K562 (cell line): Measurements from ENCODE around the gene PHKA1. TPM values are rescaled to one million over a fixed set of nuclear protein-coding genes. Genes with fewer than 3 reads are reported as not detected.

Source experiments
- ATAC-seq: fragments of 200-7000 bp; cut with Tn5 transposase; 3 replicates; pipeline ENCODE4 v1.9.1; 2020; ENCODE audit warnings: moderate library complexity
- BruUV-seq: library from RNA; stranded (reverse); fragments of 400-500 nt; replicated peaks from 2 replicates; lab custom pipeline; 2021; lab: Mats Ljungman, UMichigan
- CTCF ChIA-PET: fragments of 300-600 bp; formaldehyde crosslinking; extraction: SDS; loops from one replicate; lab custom pipeline; 2021; ENCODE audit warnings: low intra/inter-chr PET ratio; lab: Yijun Ruan, JAX
- POLR2A ChIA-PET: fragments of 300-600, 350-650 bp; sonication (Branson Sonifier 250); formaldehyde crosslinking; extraction: SDS; loops from one replicate; lab custom pipeline; 2021; ENCODE audit warnings: antibody characterized with exemption, inconsistent platforms; lab: Yijun Ruan, JAX
- DNase-seq, 4 experiments: peaks; one replicate each; pipeline versions ENCODE4 v3.0.0 to v3.0.0-alpha.2; 2011 to 2018; ENCODE audit warnings: low spot score in 3 of 4, mixed read lengths in 3 of 4; ENCODE audit errors: extremely low read depth in 1 of 4
- FAIRE-seq: peaks from 2 replicates; lab custom pipeline; 2011; peaks lifted over from hg19 to GRCh38; lab: Jason Lieb, UNC
- H2AFZ ChIP-seq: 2 replicates; pipeline ENCODE4 v1.6.0; 2011; ENCODE audit warnings: low read depth, low read length, control low read depth, inconsistent platforms
- H3K27ac ChIP-seq: fragments of 200-600 bp; 3 replicates; pipeline ENCODE4 v1.8.0; 2011; ENCODE audit warnings: low read depth, mild to moderate bottlenecking, control low read depth, inconsistent platforms, low read length, moderate library complexity, mixed read lengths; ENCODE audit errors: extremely low read depth
- H3K27me3 ChIP-seq, 2 experiments: fragments of 300-600 bp in 1 of 2; 2 replicates in 1 of 2; 3 replicates in 1 of 2; pipeline versions ENCODE4 v1.6.0 to v1.8.0; 2011; ENCODE audit warnings: inconsistent platforms in 2 of 2, low read length in 2 of 2, mild to moderate bottlenecking in 1 of 2, mixed read lengths in 1 of 2, moderate library complexity in 1 of 2; ENCODE audit not compliant: control insufficient read depth in 2 of 2, insufficient read depth in 2 of 2
- H3K36me3 ChIP-seq: fragments of 300-600 bp; 3 replicates; pipeline ENCODE4 v1.8.0; 2011; ENCODE audit warnings: mild to moderate bottlenecking, low read length, inconsistent platforms; ENCODE audit not compliant: control insufficient read depth, insufficient read depth
- H3K4me1 ChIP-seq, 2 experiments: fragments of 200-600 bp in 1 of 2; replicated peaks in 1 of 2; 2 replicates in 1 of 2; 3 replicates in 1 of 2; pipeline versions ENCODE4 v1.5.1 to v1.8.0; 2011; ENCODE audit warnings: inconsistent platforms in 2 of 2, low read length in 2 of 2, mild to moderate bottlenecking in 1 of 2, mixed read lengths in 1 of 2, moderate library complexity in 1 of 2; ENCODE audit not compliant: control insufficient read depth in 2 of 2, insufficient read depth in 2 of 2
- H3K4me2 ChIP-seq: 2 replicates; pipeline ENCODE4 v1.6.1; 2011; ENCODE audit warnings: low read length, control low read depth, inconsistent platforms, mixed read lengths; ENCODE audit not compliant: insufficient read depth
- H3K4me3 ChIP-seq: fragments of 200-600 bp; sonication (generic), shearing (Covaris generic); 2 replicates; pipeline ENCODE4 v1.5.1; 2016; ENCODE audit warnings: control low read depth, inconsistent platforms
- H3K79me2 ChIP-seq: fragments of 200-600 bp; 3 replicates; pipeline ENCODE4 v1.8.0; 2011; ENCODE audit warnings: low read length, inconsistent platforms; ENCODE audit not compliant: control insufficient read depth, insufficient read depth
- H3K9ac ChIP-seq, 2 experiments: 2 replicates each; pipeline versions ENCODE4 v1.6.0 to v1.6.1; 2011; ENCODE audit warnings: low read depth in 2 of 2, low read length in 2 of 2, control low read depth in 1 of 2, inconsistent platforms in 1 of 2, mild to moderate bottlenecking in 1 of 2, mixed read lengths in 1 of 2; ENCODE audit not compliant: insufficient read depth in 1 of 2
- H3K9me1 ChIP-seq: one replicate; pipeline ENCODE4 v1.6.0; 2011; ENCODE audit warnings: inconsistent platforms, mild to moderate bottlenecking, low read length, moderate library complexity; ENCODE audit not compliant: control insufficient read depth, insufficient read depth
- H3K9me3 ChIP-seq: replicated peaks from 2 replicates; pipeline ENCODE4 v1.5.1; 2011; ENCODE audit warnings: low read depth, low read length, inconsistent platforms; ENCODE audit not compliant: control insufficient read depth, insufficient read depth
- H4K20me1 ChIP-seq: replicated peaks from 2 replicates; pipeline ENCODE4 v1.6.1; 2011; ENCODE audit warnings: low read length, inconsistent platforms, mixed read lengths; ENCODE audit not compliant: control insufficient read depth, insufficient read depth
- NFYB ChIP-seq: IDR thresholded peaks from 2 replicates; pipeline ENCODE4 v1.6.1; 2011; ENCODE audit warnings: mild to moderate bottlenecking, moderate library complexity; ENCODE audit not compliant: insufficient read length; ENCODE audit errors: extremely low read depth
- NR0B1 ChIP-seq: fragments of 450-650 bp; IDR thresholded peaks from one replicate; pipeline ENCODE4 v1.6.1; 2018; ENCODE audit warnings: mild to moderate bottlenecking, moderate library complexity; ENCODE audit not compliant: partially characterized antibody
- ZNF184 ChIP-seq: sonication (generic); formaldehyde crosslinking; IDR thresholded peaks from 2 replicates; pipeline ENCODE4 v1.5.0; 2020; ENCODE audit warnings: missing genetic modification reagents
- WGBS: fragments of 100-300 bp; shearing (Covaris generic); methylation state at CpG from one replicate; pipeline ENCODE4 v1.1.6; 2016; ENCODE audit warnings: low coverage, mixed read lengths; ENCODE audit not compliant: insufficient coverage; ENCODE audit errors: missing lambda C conversion rate; 5-methylcytosine and 5-hydroxymethylcytosine counted together
- in situ Hi-C: fragments of 300-500 bp; cut with MboI; formaldehyde crosslinking; loops from 4 replicates; pipeline ENCODE4 v1.15.0; 2018; ENCODE audit warnings: inconsistent platforms, mixed read lengths
- intact Hi-C: fragments of 100-400 bp; cut with micrococcal nuclease; formaldehyde crosslinking; loops from 2 replicates; pipeline ENCODE4 v1.14.2; 2022
- polyA plus RNA-seq, 8 experiments: library from polyadenylated mRNA; depleted of rRNA in 4 of 8; stranded (reverse) in 5 of 8; unstranded in 3 of 8; fragments of >200 nt; fragmentation: Nextera tagmentation in 2 of 8; fragmentation: Illumina TruSeq in 1 of 8; extraction: Ambion mirVana in 2 of 8; extraction: Trizol in 1 of 8; gene quantifications; 2 replicates each; pipeline versions ENCODE4 v1.2.1 to v1.2.3, GENCODE V29; 2011 to 2014; ENCODE audit warnings: inconsistent platforms in 1 of 8, missing spikeins in 1 of 8
- total RNA-seq, 7 experiments: library from RNA; depleted of rRNA in 6 of 7; stranded (reverse); fragments of >200 nt in 6 of 7; fragmentation: Illumina TruSeq in 2 of 7; extraction: Trizol in 2 of 7; gene quantifications; 2 replicates each; pipeline versions ENCODE4 v1.2.1 to v1.2.3, GENCODE V29; 2011 to 2021; ENCODE audit warnings: low replicate concordance in 1 of 7
- TF ChIP-seq, protein P1 (sequence below): sonication (generic); formaldehyde crosslinking; IDR thresholded peaks from 2 replicates; pipeline ENCODE4 v1.8.0; 2023; ENCODE audit warnings: missing genetic modification reagents, mild to moderate bottlenecking, borderline replicate concordance

PHKA1 gene
- total and polyA plus RNA-seq, 9 of the 15 experiments (the other 6 are each of a cell fraction or from before 2014, with no cell fraction given): 2.4 to 9.6 (median 5.8) TPM

DNA sequence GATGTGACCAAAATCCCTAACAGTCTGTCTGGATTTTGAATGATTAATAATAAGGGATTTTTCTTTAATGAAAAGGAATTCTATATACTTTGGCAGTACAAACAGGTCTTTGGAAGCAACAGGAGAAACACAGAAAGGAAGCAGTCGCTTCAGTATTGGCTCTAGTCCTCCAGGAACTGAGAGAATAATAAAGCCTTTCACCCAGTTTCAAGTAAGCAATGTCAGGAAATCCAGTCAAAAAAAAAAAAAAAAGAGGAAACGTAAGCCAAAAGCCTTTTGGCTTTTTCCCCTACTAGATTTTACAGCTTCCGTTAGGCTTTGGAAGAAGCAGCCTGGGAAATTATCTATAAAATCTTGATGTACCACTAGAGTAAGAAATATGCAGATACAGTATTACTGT, 79.8 kb downstream of the PHKA1 start:
- H4K20me1 ChIP-seq: no peaks in the 10 kb centered on the region
- intact Hi-C loops (no loop called here), in situ Hi-C loops (no loop called here)
- no peaks in the 10 kb centered on the region for H3K9me1 ChIP-seq
- H3K9me3 ChIP-seq: no peaks in the 10 kb centered on the region
- CTCF ChIA-PET: no interaction called here
- no peaks in the 10 kb centered on the region for H3K79me2 ChIP-seq
- no peaks in the 10 kb centered on the region for H3K36me3 ChIP-seq
- no peak for ATAC-seq
- POLR2A ChIA-PET: no interaction called here
- H3K27me3 ChIP-seq: no peaks in the 10 kb centered on the region
- no peak overlapping the region for H3K27ac ChIP-seq
- no TSS peak for BruUV-seq
- H3K4me1 ChIP-seq: no peaks in the 10 kb centered on the region
- H3K9ac ChIP-seq: no peak overlapping the region
- FAIRE-seq: no peak
- TF ChIP-seq NR0B1: no peak
- TF ChIP-seq ZNF184 (CRISPR knock-in tag): no peak
- no peak for TF ChIP-seq NFYB
- TF ChIP-seq, protein P1, sequence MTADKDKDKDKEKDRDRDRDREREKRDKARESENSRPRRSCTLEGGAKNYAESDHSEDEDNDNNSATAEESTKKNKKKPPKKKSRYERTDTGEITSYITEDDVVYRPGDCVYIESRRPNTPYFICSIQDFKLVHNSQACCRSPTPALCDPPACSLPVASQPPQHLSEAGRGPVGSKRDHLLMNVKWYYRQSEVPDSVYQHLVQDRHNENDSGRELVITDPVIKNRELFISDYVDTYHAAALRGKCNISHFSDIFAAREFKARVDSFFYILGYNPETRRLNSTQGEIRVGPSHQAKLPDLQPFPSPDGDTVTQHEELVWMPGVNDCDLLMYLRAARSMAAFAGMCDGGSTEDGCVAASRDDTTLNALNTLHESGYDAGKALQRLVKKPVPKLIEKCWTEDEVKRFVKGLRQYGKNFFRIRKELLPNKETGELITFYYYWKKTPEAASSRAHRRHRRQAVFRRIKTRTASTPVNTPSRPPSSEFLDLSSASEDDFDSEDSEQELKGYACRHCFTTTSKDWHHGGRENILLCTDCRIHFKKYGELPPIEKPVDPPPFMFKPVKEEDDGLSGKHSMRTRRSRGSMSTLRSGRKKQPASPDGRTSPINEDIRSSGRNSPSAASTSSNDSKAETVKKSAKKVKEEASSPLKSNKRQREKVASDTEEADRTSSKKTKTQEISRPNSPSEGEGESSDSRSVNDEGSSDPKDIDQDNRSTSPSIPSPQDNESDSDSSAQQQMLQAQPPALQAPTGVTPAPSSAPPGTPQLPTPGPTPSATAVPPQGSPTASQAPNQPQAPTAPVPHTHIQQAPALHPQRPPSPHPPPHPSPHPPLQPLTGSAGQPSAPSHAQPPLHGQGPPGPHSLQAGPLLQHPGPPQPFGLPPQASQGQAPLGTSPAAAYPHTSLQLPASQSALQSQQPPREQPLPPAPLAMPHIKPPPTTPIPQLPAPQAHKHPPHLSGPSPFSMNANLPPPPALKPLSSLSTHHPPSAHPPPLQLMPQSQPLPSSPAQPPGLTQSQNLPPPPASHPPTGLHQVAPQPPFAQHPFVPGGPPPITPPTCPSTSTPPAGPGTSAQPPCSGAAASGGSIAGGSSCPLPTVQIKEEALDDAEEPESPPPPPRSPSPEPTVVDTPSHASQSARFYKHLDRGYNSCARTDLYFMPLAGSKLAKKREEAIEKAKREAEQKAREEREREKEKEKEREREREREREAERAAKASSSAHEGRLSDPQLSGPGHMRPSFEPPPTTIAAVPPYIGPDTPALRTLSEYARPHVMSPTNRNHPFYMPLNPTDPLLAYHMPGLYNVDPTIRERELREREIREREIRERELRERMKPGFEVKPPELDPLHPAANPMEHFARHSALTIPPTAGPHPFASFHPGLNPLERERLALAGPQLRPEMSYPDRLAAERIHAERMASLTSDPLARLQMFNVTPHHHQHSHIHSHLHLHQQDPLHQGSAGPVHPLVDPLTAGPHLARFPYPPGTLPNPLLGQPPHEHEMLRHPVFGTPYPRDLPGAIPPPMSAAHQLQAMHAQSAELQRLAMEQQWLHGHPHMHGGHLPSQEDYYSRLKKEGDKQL (CRISPR knock-in tag): no peak
- no peak overlapping the region for H2AFZ ChIP-seq
- 58% methylated on average over 2 of the region's 3 CpGs for whole genome bisulfite sequencing
- no peak for DNase-seq
- no peak overlapping the region for H3K4me3 ChIP-seq
- H3K4me2 ChIP-seq: no peak overlapping the region
